Progenitor cell of endocrine pancreas (in vitro differentiated cells): ENCODE data around the gene TIE1. TPM values are rescaled to one million over a fixed set of nuclear protein-coding genes. Genes with fewer than 3 reads are reported as not detected.
A peak's percentile ranks its signal among the peaks of the same experiment; 100 is the strongest.
"Not testable (repeated sequence)": the region's sequence is repeated elsewhere in the genome, so short reads cannot be mapped to it uniquely, and the experiment has no call there.

Experiments
- DNase-seq: peaks from one replicate; pipeline ENCODE4 v3.0.0; 2021; ENCODE audit warnings: low spot score; ENCODE audit not compliant: unreplicated experiment
- H3K27ac Mint-ChIP-seq: 2 replicates; pipeline ENCODE4 v1.8.0; 2021; ENCODE audit warnings: mild to moderate bottlenecking, moderate library complexity, mixed read lengths
- H3K27me3 Mint-ChIP-seq: 2 replicates; pipeline ENCODE4 v1.8.0; 2021; ENCODE audit warnings: mixed read lengths
- H3K36me3 Mint-ChIP-seq: 2 replicates; pipeline ENCODE4 v1.8.0; 2022; ENCODE audit warnings: mixed read lengths; ENCODE audit not compliant: insufficient read depth
- H3K4me1 Mint-ChIP-seq: 2 replicates; pipeline ENCODE4 v1.8.0; 2021; ENCODE audit warnings: low read depth, mixed read lengths
- H3K4me3 Mint-ChIP-seq: 2 replicates; pipeline ENCODE4 v1.8.0; 2021; ENCODE audit warnings: low read depth, mild to moderate bottlenecking, moderate library complexity, mixed read lengths
- H3K9me3 Mint-ChIP-seq: 2 replicates; pipeline ENCODE4 v1.8.0; 2021; ENCODE audit warnings: low read depth, mixed read lengths
- total RNA-seq: library from RNA; stranded (reverse); gene quantifications from 2 replicates; pipeline ENCODE4 v1.2.1, GENCODE V29; 2021
- TF ChIP-seq, protein P1 (sequence below): fragments of 200-600 bp; sonication (generic); IDR thresholded peaks from one replicate; pipeline ENCODE4 v1.5.0; 2021; ENCODE audit warnings: antibody characterized with exemption, mild to moderate bottlenecking; ENCODE audit not compliant: unreplicated experiment

The TIE1 gene
- total RNA-seq, 1 donor from 2014 or later, result 1.2 TPM

DNA sequence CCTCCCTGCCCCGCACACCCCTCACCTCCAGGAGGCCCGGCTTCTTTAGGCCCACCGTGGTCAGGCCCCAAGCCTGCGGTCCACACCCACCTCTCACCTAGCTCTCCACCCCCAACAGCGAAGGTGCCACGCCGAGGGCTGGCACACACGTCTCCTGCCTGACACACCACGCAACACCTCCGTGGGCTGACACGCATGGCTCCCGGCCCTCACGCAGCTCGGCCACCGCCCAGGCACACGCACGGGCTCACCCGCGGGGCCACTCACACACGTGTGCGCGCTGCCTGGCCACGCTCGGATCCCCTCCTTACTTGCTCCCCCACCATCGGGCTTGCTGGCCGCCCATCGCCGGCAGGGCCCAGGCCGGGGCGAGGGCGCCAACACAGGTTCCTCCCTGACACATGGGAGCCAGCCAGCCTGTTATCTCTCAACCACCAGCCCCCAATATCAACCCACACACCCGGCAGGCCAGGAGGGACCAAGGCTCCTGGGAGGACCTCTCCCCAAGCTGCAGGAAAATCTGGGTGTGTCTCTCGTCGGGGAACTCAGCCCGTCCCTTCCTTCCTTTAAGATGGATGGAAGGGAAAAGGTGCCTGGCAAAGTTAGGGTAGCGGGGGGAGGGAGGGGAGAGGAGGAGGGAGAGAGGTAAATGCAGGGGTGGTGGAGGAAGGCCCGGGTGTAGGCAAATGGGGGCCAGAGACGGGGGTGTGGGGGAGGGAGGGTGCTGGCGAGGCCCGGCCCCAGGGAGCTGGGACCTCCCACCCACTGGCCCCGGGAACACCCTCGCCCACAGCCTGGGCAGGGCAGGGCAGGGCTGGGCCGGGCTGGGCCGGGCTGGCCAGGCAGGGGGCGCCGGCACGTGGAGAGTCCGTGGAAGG lies 66.5 kb downstream of the TIE1 start:
- H3K4me3 Mint-ChIP-seq, result peak overlapping the region; percentile 80
- peak overlapping the region; percentile 80 for H3K27ac Mint-ChIP-seq
- H3K9me3 Mint-ChIP-seq, result no peaks in the 10 kb centered on the region
- H3K27me3 Mint-ChIP-seq, result no peaks in the 10 kb centered on the region
- TF ChIP-seq, protein P1, sequence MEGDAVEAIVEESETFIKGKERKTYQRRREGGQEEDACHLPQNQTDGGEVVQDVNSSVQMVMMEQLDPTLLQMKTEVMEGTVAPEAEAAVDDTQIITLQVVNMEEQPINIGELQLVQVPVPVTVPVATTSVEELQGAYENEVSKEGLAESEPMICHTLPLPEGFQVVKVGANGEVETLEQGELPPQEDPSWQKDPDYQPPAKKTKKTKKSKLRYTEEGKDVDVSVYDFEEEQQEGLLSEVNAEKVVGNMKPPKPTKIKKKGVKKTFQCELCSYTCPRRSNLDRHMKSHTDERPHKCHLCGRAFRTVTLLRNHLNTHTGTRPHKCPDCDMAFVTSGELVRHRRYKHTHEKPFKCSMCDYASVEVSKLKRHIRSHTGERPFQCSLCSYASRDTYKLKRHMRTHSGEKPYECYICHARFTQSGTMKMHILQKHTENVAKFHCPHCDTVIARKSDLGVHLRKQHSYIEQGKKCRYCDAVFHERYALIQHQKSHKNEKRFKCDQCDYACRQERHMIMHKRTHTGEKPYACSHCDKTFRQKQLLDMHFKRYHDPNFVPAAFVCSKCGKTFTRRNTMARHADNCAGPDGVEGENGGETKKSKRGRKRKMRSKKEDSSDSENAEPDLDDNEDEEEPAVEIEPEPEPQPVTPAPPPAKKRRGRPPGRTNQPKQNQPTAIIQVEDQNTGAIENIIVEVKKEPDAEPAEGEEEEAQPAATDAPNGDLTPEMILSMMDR, result no peak
- DNase-seq, result no peak
- peaks cover 14% of the 10 kb centered on the region for H3K36me3 Mint-ChIP-seq
- H3K4me1 Mint-ChIP-seq, result peaks cover 26% of the 10 kb centered on the region

DNA sequence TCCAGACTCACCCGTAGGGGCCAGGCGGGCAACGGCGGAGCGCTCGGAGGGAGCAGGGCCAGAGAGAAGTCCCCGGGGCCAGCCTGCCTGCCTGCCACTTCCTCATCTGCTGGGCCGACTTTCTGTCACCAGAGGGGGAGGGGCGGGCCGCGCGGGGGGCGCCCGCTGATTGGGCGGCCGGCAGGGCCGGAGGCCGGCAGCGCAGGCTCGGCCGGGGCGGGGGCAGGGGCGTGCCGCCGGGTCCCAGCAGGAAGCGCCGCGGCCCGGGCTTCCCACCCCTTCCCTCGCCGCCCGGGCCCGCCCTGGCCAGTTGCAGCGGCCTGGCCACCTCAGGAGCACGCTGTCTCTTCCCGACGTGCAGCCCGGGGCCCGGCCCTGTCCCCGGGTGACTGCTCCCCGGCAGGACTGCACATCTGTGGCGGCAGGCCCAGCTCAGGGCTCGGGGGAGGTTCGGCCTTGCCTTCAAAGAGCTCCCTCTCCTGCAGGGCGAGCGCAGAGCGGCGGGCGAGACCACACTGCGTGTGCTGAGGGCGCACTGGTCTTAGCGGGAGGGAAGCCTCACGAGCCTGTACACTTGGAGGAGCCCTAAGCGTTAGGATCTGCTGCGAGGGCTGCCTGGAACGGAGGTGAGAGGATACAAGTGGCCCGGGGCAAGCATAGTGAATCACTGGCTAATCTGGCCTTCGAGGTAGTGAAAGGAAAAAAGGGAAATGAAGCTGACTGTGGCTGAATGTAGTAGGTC lies 67.3 kb downstream of the TIE1 start, which contains the start of gene ELOVL1:
Gene ELOVL1, minus strand, starts transcription at position 108 of the 742 bp plus-strand sequence. CDS start 2,402 bp downstream, outside the sequence.
- Mint-ChIP-seq H3K4me1 (peaks cover 26% of the 10 kb centered on the region), H3K27me3 (no peaks in the 10 kb centered on the region), H3K36me3 (peaks cover 12% of the 10 kb centered on the region), H3K9me3 (no peaks in the 10 kb centered on the region), H3K4me3 (peak within 1 kb of the TSS; percentile 80), H3K27ac (peak within 1 kb of the TSS; percentile 95)
- peak; percentile 86 for DNase-seq
- TF ChIP-seq, protein P1, result peak; percentile 31

DNA sequence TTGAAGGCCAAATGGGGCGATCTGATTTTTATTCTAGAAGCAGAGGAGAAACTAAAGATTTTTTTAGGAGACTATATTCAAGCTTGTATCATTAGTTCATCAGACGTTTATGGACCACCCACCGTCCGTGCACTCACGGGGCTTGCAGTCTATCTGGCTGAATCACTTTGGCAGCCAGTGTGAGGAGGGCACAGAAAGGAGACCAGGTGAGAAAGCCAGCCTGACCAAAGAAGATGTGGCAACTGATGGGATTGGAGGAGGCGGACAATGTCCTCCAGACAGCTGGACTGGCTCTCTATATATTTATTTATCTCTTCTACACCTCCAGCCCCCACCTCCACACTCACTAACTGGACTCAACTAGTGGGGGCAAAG lies 67.9 kb downstream of the TIE1 start:
- TF ChIP-seq, protein P1, result no peak
- Mint-ChIP-seq H3K36me3 (peaks cover 11% of the 10 kb centered on the region), H3K4me3 (peak overlapping the region; percentile 73), H3K27me3 (no peaks in the 10 kb centered on the region), H3K9me3 (no peaks in the 10 kb centered on the region), H3K4me1 (peaks cover 26% of the 10 kb centered on the region), H3K27ac (peak overlapping the region; percentile 95)
- DNase-seq, result no peak

GRCh38 chr1:43369779-43370178 lies 69.0 kb downstream of the TIE1 start:
- H3K36me3 Mint-ChIP-seq, DNase-seq, H3K9me3 Mint-ChIP-seq, H3K27ac Mint-ChIP-seq, H3K4me3 Mint-ChIP-seq, H3K27me3 Mint-ChIP-seq: not testable (repeated sequence)
- peaks cover 24% of the 10 kb centered on the region for H3K4me1 Mint-ChIP-seq

- Mint-ChIP-seq H3K4me3 (peak overlapping the region; percentile 32), H3K27me3 (no peaks in the 10 kb centered on the region), H3K4me1 (peaks cover 24% of the 10 kb centered on the region), H3K36me3 (peaks cover 3% of the 10 kb centered on the region), H3K9me3 (no peaks in the 10 kb centered on the region), H3K27ac (peak overlapping the region; percentile 60)
- TF ChIP-seq, protein P1, result no peak
- DNase-seq, result no peak
These were observed 69.8 kb downstream of the TIE1 start for GRCh38 chr1:43370564-43370963.
